Osteocyte (in vitro differentiated cells): ENCODE results near the gene OR2V2. TPM values are rescaled to one million over a fixed set of nuclear protein-coding genes. Genes with fewer than 3 reads are reported as not detected.

Source experiments
- DNase-seq: peaks from one replicate; pipeline ENCODE4 v3.0.0; 2021; ENCODE audit warnings: mixed read lengths; ENCODE audit not compliant: unreplicated experiment; ENCODE audit errors: extremely low spot score
- H3K27ac Mint-ChIP-seq: one replicate; pipeline ENCODE4 v1.8.0; 2021; ENCODE audit warnings: mild to moderate bottlenecking, mixed read lengths; ENCODE audit not compliant: unreplicated experiment
- H3K27me3 Mint-ChIP-seq: one replicate; pipeline ENCODE4 v1.8.0; 2021; ENCODE audit warnings: mixed read lengths; ENCODE audit not compliant: unreplicated experiment
- H3K36me3 Mint-ChIP-seq: one replicate; pipeline ENCODE4 v1.8.0; 2021; ENCODE audit warnings: mixed read lengths; ENCODE audit not compliant: unreplicated experiment
- H3K4me1 Mint-ChIP-seq: one replicate; pipeline ENCODE4 v1.8.0; 2021; ENCODE audit warnings: mixed read lengths; ENCODE audit not compliant: unreplicated experiment
- H3K4me3 Mint-ChIP-seq: one replicate; pipeline ENCODE4 v1.8.0; 2021; ENCODE audit warnings: mild to moderate bottlenecking, moderate library complexity, mixed read lengths; ENCODE audit not compliant: unreplicated experiment
- H3K9me3 Mint-ChIP-seq: one replicate; pipeline ENCODE4 v1.8.0; 2021; ENCODE audit warnings: mixed read lengths; ENCODE audit not compliant: unreplicated experiment
- total RNA-seq: library from RNA; stranded (reverse); gene quantifications from 2 replicates; pipeline ENCODE4 v1.2.1, GENCODE V29; 2021
- TF ChIP-seq, protein P1 (sequence below): fragments of 200-600 bp; sonication (generic); IDR thresholded peaks from 2 replicates; pipeline ENCODE4 v1.5.0; 2021; ENCODE audit warnings: antibody characterized with exemption, mild to moderate bottlenecking, moderate library complexity

Gene OR2V2
- total RNA-seq, 1 donor from 2014 or later: not detected

DNA sequence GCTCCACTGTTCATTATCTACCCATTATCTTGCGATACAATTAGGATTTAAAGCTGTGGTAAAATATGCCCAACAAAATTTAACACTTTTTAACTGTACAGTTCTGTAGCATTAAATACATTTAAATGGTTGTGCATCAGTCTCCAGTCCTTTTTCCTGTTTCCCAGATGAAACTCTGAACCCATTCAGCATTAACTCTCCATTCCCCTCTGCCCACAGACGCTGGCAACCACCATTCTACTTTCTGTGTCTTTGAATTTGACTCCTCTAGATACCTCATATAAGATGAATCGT is 60.5 kb downstream of the OR2V2 start:
- TF ChIP-seq, protein P1, sequence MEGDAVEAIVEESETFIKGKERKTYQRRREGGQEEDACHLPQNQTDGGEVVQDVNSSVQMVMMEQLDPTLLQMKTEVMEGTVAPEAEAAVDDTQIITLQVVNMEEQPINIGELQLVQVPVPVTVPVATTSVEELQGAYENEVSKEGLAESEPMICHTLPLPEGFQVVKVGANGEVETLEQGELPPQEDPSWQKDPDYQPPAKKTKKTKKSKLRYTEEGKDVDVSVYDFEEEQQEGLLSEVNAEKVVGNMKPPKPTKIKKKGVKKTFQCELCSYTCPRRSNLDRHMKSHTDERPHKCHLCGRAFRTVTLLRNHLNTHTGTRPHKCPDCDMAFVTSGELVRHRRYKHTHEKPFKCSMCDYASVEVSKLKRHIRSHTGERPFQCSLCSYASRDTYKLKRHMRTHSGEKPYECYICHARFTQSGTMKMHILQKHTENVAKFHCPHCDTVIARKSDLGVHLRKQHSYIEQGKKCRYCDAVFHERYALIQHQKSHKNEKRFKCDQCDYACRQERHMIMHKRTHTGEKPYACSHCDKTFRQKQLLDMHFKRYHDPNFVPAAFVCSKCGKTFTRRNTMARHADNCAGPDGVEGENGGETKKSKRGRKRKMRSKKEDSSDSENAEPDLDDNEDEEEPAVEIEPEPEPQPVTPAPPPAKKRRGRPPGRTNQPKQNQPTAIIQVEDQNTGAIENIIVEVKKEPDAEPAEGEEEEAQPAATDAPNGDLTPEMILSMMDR: no peak
- H3K27ac Mint-ChIP-seq: peak overlapping the region; percentile 93

More for the DNA sequence above, 60.5 kb downstream of the OR2V2 start:
- no peak for DNase-seq
- H3K4me3 Mint-ChIP-seq: peak overlapping the region; percentile 87
- H3K9me3 Mint-ChIP-seq: no peaks in the 10 kb centered on the region
- peaks cover 24% of the 10 kb centered on the region for H3K4me1 Mint-ChIP-seq
- no peaks in the 10 kb centered on the region for H3K27me3 Mint-ChIP-seq
- H3K36me3 Mint-ChIP-seq: no peaks in the 10 kb centered on the region

Other genes starting within 250 kb of the OR2V2 start
- not detected in 2 replicates for gene BTNL8, start 248.4 kb upstream of the OR2V2 start, total RNA-seq
- not detected in 2 replicates for gene BTNL3, start 158.7 kb upstream of the OR2V2 start, total RNA-seq
- not detected in 2 replicates for gene BTNL9, start 107.3 kb upstream of the OR2V2 start, total RNA-seq
- gene OR2V1, start 16.4 kb upstream of the OR2V2 start, total RNA-seq: not detected in 2 replicates
- gene TRIM7, start 57.6 kb downstream of the OR2V2 start, total RNA-seq: 3.8 and 4.0 TPM in 2 replicates
- gene TRIM41, start 75.7 kb downstream of the OR2V2 start, total RNA-seq: 25.2 and 27.1 TPM in 2 replicates
- gene RACK1, start 96.3 kb downstream of the OR2V2 start, total RNA-seq: 1,869 and 1,921 TPM in 2 replicates
- gene TRIM52, start 113.6 kb downstream of the OR2V2 start, total RNA-seq: 12.8 and 13.7 TPM in 2 replicates
- not detected in 2 replicates for gene OR4F3, start 219.7 kb downstream of the OR2V2 start, total RNA-seq